Suprapubic skin (tissue), 3 donors: Measurements from ENCODE around the gene ELL.

Experiments
- CTCF ChIP-seq, 2 donors: fragments of 200-600 bp in 1 of 2; fragments of 450-650 bp in 1 of 2; sonication (generic) in 1 of 2; IDR thresholded peaks; one replicate each; pipeline ENCODE4 v1.5.1; 2016 to 2019; ENCODE audit warnings: antibody characterized with exemption in 2 of 2, mild to moderate bottlenecking in 1 of 2, moderate library complexity in 1 of 2
- EP300 ChIP-seq: sonication (generic); formaldehyde crosslinking; IDR thresholded peaks from one replicate; pipeline ENCODE4 v1.6.1; 2017; ENCODE audit warnings: antibody characterized with exemption
- POLR2A ChIP-seq, 2 donors: fragments of 450-650 bp; IDR thresholded peaks; one replicate each; pipeline ENCODE4 v1.6.1; 2017; ENCODE audit warnings: antibody characterized with exemption in 2 of 2, mild to moderate bottlenecking in 2 of 2, moderate library complexity in 2 of 2

GRCh38 chr19:18414504-18415177 lies 107.2 kb downstream of the ELL start:
- TF ChIP-seq CTCF (IDR thresholded peaks at IDR 0.05) (no peak), POLR2A (IDR thresholded peaks at IDR 0.05) (no peak), EP300 (no peak)
